Ovary (tissue), 9 donors: ENCODE results near the gene ZNF682. TPM values are rescaled to one million over a fixed set of nuclear protein-coding genes. Genes with fewer than 3 reads are reported as not detected.

ENCODE experiments used
- DNase-seq, 5 donors: peaks; one replicate each; pipeline ENCODE4 v3.0.0-alpha.2; 2019 to 2020
- H3K27ac ChIP-seq, 2 donors: fragments of 200-600 bp; one replicate each; pipeline versions ENCODE4 v1.5.1 to v1.8.0; 2019 to 2022
- H3K27me3 ChIP-seq: fragments of 200-600 bp; one replicate; pipeline ENCODE4 v1.8.0; 2022
- H3K36me3 ChIP-seq: fragments of 200-600 bp; sonication (generic); one replicate; pipeline ENCODE4 v1.5.1; 2019
- H3K4me1 ChIP-seq: one replicate; pipeline ENCODE4 v1.8.1; 2013; ENCODE audit warnings: mild to moderate bottlenecking, moderate library complexity; ENCODE audit not compliant: insufficient read depth
- H3K4me3 ChIP-seq: fragments of 200-600 bp; sonication (generic); one replicate; pipeline ENCODE4 v1.5.1; 2017
- H3K9me3 ChIP-seq, 2 donors: fragments of 200-600 bp in 1 of 2; sonication (generic) in 1 of 2; one replicate each; pipeline versions ENCODE4 v1.5.1 to v1.8.1; 2013 to 2019; ENCODE audit warnings: mild to moderate bottlenecking in 1 of 2, moderate library complexity in 1 of 2
- EP300 ChIP-seq: sonication (generic); formaldehyde crosslinking; IDR thresholded peaks from one replicate; pipeline ENCODE4 v1.6.1; 2017; ENCODE audit warnings: antibody characterized with exemption
- POLR2A ChIP-seq: fragments of 450-650 bp; IDR thresholded peaks from one replicate; pipeline ENCODE4 v1.6.1; 2017; ENCODE audit warnings: antibody characterized with exemption, mild to moderate bottlenecking, moderate library complexity
- WGBS, 3 donors: extraction: QIAGEN DNeasy Blood & Tissue Kit in 1 of 3; methylation state at CpG; one replicate each; pipeline versions ENCODE4 v1.1.5 to v1.1.7; 2013 to 2017; 5-methylcytosine and 5-hydroxymethylcytosine counted together
- intact Hi-C, 4 donors: fragments of 100-400 bp; cut with DNase I; formaldehyde crosslinking; loops; one replicate each; pipeline versions ENCODE4 v1.11.0 to v1.15.1; 2022 to 2023
- polyA plus RNA-seq, 2 donors: library from polyadenylated mRNA; stranded (reverse); fragments of 200-250 nt in 1 of 2; fragments of 350-450 nt in 1 of 2; fragmentation: Illumina TruSeq in 1 of 2; extraction: RNeasy Lipid Tissue Mini Kit (QIAGEN cat#74804) in 1 of 2; gene quantifications; one replicate each; pipeline ENCODE4 v1.2.3, GENCODE V29; 2013 to 2014
- total RNA-seq, 7 donors: library from RNA; depleted of rRNA in 2 of 7; stranded (reverse); fragments of >200 nt in 2 of 7; fragmentation: NEBNext Ultra II Directional in 3 of 7; extraction: Animal tissue kit (Norgen Biotek cat#: 25700) in 3 of 7; gene quantifications; one replicate each; pipeline versions ENCODE4 v1.1.0 to v1.2.4, GENCODE V29; 2016 to 2023
- TF ChIP-seq, protein P1 (sequence below), 3 donors: fragments of 450-650 bp in 2 of 3; fragments of 200-600 bp in 1 of 3; IDR thresholded peaks; one replicate each; pipeline versions ENCODE4 v1.5.1 to v1.8.0; 2016 to 2022; ENCODE audit warnings: antibody characterized with exemption in 3 of 3, mild to moderate bottlenecking in 1 of 3
- donor health status: DM: no; HTN: no; CAD: no; lungs with moderate emphysema.
- donor health status: DM: no; HTN: no; CAD: no.
- donor health status: Bipolar disorder and iron deficiency.
- donor health status: DM: yes; HTN: yes; CAD: no.
- donor health status: DM: no; HTN: no; CAD: no.
- donor health status: DM: yes; HTN: yes; CAD: no.

The ZNF682 gene
- total and polyA plus RNA-seq, 9 donors, result 1.4 to 7.6 (median 3.6) TPM

DNA sequence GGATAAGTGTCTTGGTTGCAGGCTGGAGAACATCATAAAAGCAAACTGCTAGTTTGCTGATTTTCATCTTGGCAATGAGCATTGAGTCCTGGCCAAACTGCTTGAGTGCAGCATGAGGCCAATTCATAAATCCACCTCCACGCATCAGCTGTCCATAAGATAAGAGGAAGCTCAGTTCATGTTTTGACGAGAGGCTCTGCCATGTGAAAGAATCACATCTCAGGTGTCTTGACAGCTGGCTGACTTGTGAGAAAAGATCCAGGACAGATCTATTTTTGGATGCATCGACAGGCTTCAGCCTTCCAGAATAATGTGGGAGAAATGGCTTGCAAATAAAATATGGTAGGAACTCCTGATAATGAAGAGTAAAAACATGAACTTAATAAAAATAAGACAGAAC, 5.4 kb upstream of the ZNF682 start:
- Histone ChIP-seq H3K4me1 (no peaks in the 10 kb centered on the region), H3K9me3 (no peaks in the 10 kb centered on the region), H3K36me3 (no peaks in the 10 kb centered on the region), H3K4me3 (no peak overlapping the region), H3K27ac (no peak overlapping the region), H3K27me3 (no peaks in the 10 kb centered on the region)
- WGBS, 3 donors, result 6 to 14% (median 12%) methylated on average over 3 of the region's 3 CpGs
- intact Hi-C loops, result no loop called here
- no peak for DNase-seq
- TF ChIP-seq POLR2A, result no peak
- no peak for TF ChIP-seq EP300
- TF ChIP-seq, protein P1, sequence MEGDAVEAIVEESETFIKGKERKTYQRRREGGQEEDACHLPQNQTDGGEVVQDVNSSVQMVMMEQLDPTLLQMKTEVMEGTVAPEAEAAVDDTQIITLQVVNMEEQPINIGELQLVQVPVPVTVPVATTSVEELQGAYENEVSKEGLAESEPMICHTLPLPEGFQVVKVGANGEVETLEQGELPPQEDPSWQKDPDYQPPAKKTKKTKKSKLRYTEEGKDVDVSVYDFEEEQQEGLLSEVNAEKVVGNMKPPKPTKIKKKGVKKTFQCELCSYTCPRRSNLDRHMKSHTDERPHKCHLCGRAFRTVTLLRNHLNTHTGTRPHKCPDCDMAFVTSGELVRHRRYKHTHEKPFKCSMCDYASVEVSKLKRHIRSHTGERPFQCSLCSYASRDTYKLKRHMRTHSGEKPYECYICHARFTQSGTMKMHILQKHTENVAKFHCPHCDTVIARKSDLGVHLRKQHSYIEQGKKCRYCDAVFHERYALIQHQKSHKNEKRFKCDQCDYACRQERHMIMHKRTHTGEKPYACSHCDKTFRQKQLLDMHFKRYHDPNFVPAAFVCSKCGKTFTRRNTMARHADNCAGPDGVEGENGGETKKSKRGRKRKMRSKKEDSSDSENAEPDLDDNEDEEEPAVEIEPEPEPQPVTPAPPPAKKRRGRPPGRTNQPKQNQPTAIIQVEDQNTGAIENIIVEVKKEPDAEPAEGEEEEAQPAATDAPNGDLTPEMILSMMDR (IDR thresholded peaks at IDR 0.05), result no peak

DNA sequence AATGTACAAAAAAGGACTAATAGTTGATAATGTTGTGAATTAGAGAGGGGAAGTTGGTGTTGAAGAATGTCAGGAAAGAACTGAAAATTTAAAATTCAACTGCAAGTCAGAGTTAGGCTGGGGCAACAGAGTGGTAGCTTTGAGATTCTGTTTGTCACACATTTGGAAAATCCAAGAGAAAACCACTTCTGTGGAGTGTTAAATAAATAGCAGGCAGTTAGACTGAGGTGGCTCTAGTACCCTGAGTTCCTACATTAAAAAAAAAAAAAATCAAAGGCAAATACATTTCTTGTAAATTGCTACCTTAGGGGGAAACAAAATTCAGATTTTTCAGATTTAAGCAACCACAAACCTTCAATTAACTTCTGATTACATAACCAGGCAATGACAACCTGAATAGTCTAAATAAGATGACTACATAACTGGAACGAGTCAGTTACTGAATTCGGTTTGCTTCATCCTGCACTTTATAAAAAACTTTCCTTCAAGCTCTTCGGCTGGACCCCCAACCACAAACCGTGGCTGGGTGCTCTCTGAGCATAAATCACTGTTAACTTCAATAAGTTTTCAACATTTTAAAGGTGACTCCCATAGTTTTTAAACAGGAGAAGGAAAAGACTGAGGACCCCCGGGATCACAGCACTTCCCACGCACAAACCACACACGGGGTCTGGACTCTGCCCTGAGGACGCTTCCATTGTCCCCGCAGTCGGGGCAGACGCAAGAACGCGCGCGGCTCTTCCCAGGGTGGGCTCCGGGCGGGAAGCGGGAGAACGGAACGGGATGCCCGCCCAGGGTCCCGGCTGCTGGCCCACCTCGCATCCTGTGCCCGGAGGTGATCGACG, 725 bp downstream of the ZNF682 start:
- intact Hi-C loops, result no loop called here
- no peak for DNase-seq
- H3K9me3 ChIP-seq, result no peaks in the 10 kb centered on the region
- H3K4me3 ChIP-seq, result peak overlapping the region; percentile 67
- H3K27me3 ChIP-seq, result no peaks in the 10 kb centered on the region
- no peaks in the 10 kb centered on the region for H3K36me3 ChIP-seq
- H3K27ac ChIP-seq, result peak overlapping the region in 1 of 2 donors; percentile 29
- no peaks in the 10 kb centered on the region for H3K4me1 ChIP-seq
- no peak for TF ChIP-seq POLR2A
- TF ChIP-seq, protein P1 (IDR thresholded peaks at IDR 0.05), result no peak
- TF ChIP-seq EP300, result no peak
- WGBS, 3 donors, result 0 to 1% (median 0%) methylated on average over 22 to 26 of the region's 26 CpGs

DNA sequence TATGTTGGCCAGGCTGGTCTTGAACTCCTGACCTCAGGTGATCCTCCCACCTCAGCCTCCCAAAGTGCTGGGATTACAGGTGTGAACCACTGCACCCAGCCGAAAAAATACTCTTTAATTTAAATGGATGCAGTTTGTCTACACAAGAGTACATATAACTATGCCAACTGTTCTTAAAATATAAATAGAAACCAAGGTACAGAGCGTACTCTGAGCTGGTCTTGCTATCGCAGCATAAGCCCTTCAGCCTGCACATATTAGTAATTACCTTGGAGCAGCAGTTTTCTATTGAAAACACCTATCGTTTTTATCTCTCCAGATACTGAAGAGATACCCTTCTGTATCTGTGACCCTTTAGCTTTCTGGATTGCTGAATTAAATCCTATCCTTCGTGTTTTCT, 3.4 kb downstream of the ZNF682 start:
- 92 to 95% (median 93%) methylated on average over 5 of the region's 5 CpGs for WGBS, 3 donors
- Histone ChIP-seq H3K4me1 (no peaks in the 10 kb centered on the region), H3K27me3 (no peaks in the 10 kb centered on the region), H3K36me3 (no peaks in the 10 kb centered on the region), H3K9me3 (no peaks in the 10 kb centered on the region), H3K27ac (no peak overlapping the region), H3K4me3 (no peak overlapping the region)
- TF ChIP-seq POLR2A (no peak), EP300 (no peak)
- TF ChIP-seq, protein P1 (IDR thresholded peaks at IDR 0.05), result no peak
- intact Hi-C loops, result no loop called here
- DNase-seq, result no peak

DNA sequence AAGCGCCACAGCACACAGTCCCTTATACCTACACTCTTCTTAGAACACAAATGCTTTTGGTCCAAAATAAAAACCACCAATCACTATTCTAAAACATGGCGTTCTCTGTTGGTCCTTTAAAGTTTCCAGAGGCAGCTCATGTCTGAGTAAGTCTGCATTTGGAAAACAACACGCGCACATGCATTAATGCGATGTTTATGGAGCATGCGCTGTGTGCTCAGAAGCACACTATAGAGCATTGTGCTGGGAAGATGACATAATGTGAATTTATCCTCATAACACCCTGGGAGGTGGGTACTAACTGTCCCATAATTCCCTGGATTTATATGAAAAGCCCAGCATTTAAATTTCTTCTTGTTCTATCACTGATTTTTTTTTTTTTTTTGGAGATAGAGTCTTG, 10.7 kb downstream of the ZNF682 start:
- Histone ChIP-seq H3K4me1 (no peaks in the 10 kb centered on the region), H3K27ac (no peak overlapping the region), H3K27me3 (no peaks in the 10 kb centered on the region), H3K36me3 (no peaks in the 10 kb centered on the region), H3K4me3 (no peak overlapping the region), H3K9me3 (no peaks in the 10 kb centered on the region)
- no peak for TF ChIP-seq POLR2A
- TF ChIP-seq, protein P1 (IDR thresholded peaks at IDR 0.05), result no peak
- no peak for TF ChIP-seq EP300
- 97 to 99% (median 98%) methylated on average over 6 of the region's 6 CpGs for WGBS, 3 donors
- intact Hi-C loops, result no loop called here
- DNase-seq, result no peak
